ENCODE measurements around the gene PDXK.

Gene PDXK

GRCh38 chr21:43758811-43759210 lies 39.9 kb downstream of the PDXK start:
- TF ChIP-seq CTCF (IDR thresholded peaks at IDR 0.05; ENCODE audit: low read depth, low read length), result no peak
- in situ Hi-C loops (cut with HindIII; ENCODE audit: low sequenced_read_pairs), result no loop called here
- DNase-seq (ENCODE audit: low read depth, low spot score), result peak; percentile 10
- no peak overlapping the region for H3K4me3 ChIP-seq (ENCODE audit: low read depth, low read length)

- in situ Hi-C loops (cut with HindIII; ENCODE audit: low sequenced_read_pairs), result no loop called here
- TF ChIP-seq CTCF (IDR thresholded peaks at IDR 0.05; ENCODE audit: low read depth, low read length), result no peak
- DNase-seq (ENCODE audit: low read depth, low spot score), result no peak
- H3K4me3 ChIP-seq (ENCODE audit: low read depth, low read length), result no peak overlapping the region
Measured at GRCh38 chr21:43759651-43760050, 40.7 kb downstream of the PDXK start.

- no peak for TF ChIP-seq CTCF (IDR thresholded peaks at IDR 0.05; ENCODE audit: low read depth, low read length)
- DNase-seq (ENCODE audit: low read depth, low spot score), result no peak
- no peak overlapping the region for H3K4me3 ChIP-seq (ENCODE audit: low read depth, low read length)
- in situ Hi-C loops (cut with HindIII; ENCODE audit: low sequenced_read_pairs), result no loop called here
Measured at GRCh38 chr21:43760391-43760958, 41.5 kb downstream of the PDXK start.

GRCh38 chr21:43761886-43762285 lies 43.0 kb downstream of the PDXK start:
- no peak for TF ChIP-seq CTCF (IDR thresholded peaks at IDR 0.05; ENCODE audit: low read depth, low read length)
- in situ Hi-C loops (cut with HindIII; ENCODE audit: low sequenced_read_pairs), result no loop called here
- DNase-seq (ENCODE audit: low read depth, low spot score), result no peak

GRCh38 chr21:43762303-43763128 lies 43.6 kb downstream of the PDXK start:
- no peak for DNase-seq (ENCODE audit: low read depth, low spot score)
- in situ Hi-C loops (cut with HindIII; ENCODE audit: low sequenced_read_pairs), result no loop called here
- no peak for TF ChIP-seq CTCF (IDR thresholded peaks at IDR 0.05; ENCODE audit: low read depth, low read length)
- no peak overlapping the region for H3K4me3 ChIP-seq (ENCODE audit: low read depth, low read length)

More at GRCh38 chr21:43761886-43762285, 43.0 kb downstream of the PDXK start:
- H3K4me3 ChIP-seq (ENCODE audit: low read depth, low read length), result no peak overlapping the region

GRCh38 chr21:43763901-43764523 lies 45.1 kb downstream of the PDXK start:
- TF ChIP-seq CTCF (IDR thresholded peaks at IDR 0.05; ENCODE audit: low read depth, low read length), result no peak
- in situ Hi-C loops (cut with HindIII; ENCODE audit: low sequenced_read_pairs), result no loop called here
- H3K4me3 ChIP-seq (ENCODE audit: low read depth, low read length), result no peak overlapping the region
- no peak for DNase-seq (ENCODE audit: low read depth, low spot score)

Data from astrocyte of the spinal cord (primary cell).